HG02610 (cell line): ENCODE data around the gene WWP2.
"Not testable (repeated sequence)": the region's sequence is repeated elsewhere in the genome, so short reads cannot be mapped to it uniquely, and the experiment has no call there.

Experiments used
- ATAC-seq: cut with Tn5 transposase; IDR thresholded peaks from one replicate; pipeline ENCODE4 v1.9.1; 2021; ENCODE audit warnings: mild to moderate bottlenecking, moderate library complexity; ENCODE audit not compliant: unreplicated experiment

The WWP2 gene

GRCh38 chr16:69854776-69855175 is 92.6 kb downstream of the WWP2 start:
- not testable (repeated sequence) for ATAC-seq

GRCh38 chr16:69855592-69855991 is 93.5 kb downstream of the WWP2 start:
- no peak for ATAC-seq

- ATAC-seq = no peak
Observed at GRCh38 chr16:69858191-69859104, 96.3 kb downstream of the WWP2 start.

GRCh38 chr16:69859105-69859989 is 97.2 kb downstream of the WWP2 start:
- ATAC-seq = no peak

GRCh38 chr16:69860233-69861231 is 98.4 kb downstream of the WWP2 start:
- ATAC-seq = no peak

GRCh38 chr16:69861292-69862030 is 99.3 kb downstream of the WWP2 start:
- no peak for ATAC-seq

GRCh38 chr16:69863401-69864281 is 101.5 kb downstream of the WWP2 start:
- no peak for ATAC-seq

GRCh38 chr16:69865701-69866100 is 103.6 kb downstream of the WWP2 start:
- ATAC-seq = no peak

GRCh38 chr16:69867784-69868560 is 105.8 kb downstream of the WWP2 start:
- no peak for ATAC-seq

GRCh38 chr16:69870761-69871160 is 108.6 kb downstream of the WWP2 start:
- ATAC-seq = no peak

GRCh38 chr16:69871708-69872107 is 109.6 kb downstream of the WWP2 start:
- no peak for ATAC-seq

- no peak for ATAC-seq
Observed at GRCh38 chr16:69872888-69873287, 110.8 kb downstream of the WWP2 start.

- ATAC-seq = no peak
Observed at GRCh38 chr16:69873783-69874182, 111.7 kb downstream of the WWP2 start.

GRCh38 chr16:69874271-69874670 is 112.1 kb downstream of the WWP2 start:
- no peak for ATAC-seq

GRCh38 chr16:69880640-69881133 is 118.6 kb downstream of the WWP2 start:
- no peak for ATAC-seq

- no peak for ATAC-seq
Observed at GRCh38 chr16:69881141-69881540, 119.0 kb downstream of the WWP2 start.

- no peak for ATAC-seq
Observed at GRCh38 chr16:69883744-69884143, 121.6 kb downstream of the WWP2 start.

- no peak for ATAC-seq
Observed at GRCh38 chr16:69885722-69886121, 123.6 kb downstream of the WWP2 start.
